OCI-LY1 (cell line): ENCODE data around the gene PDE3A.

ENCODE experiments used
- EZH2 ChIP-seq: fragments of 200-600 bp; sonication (generic), shearing (Covaris generic); IDR thresholded peaks from 2 replicates; pipeline ENCODE4 v1.8.0; 2017; ENCODE audit warnings: borderline replicate concordance, mixed run types, mild to moderate bottlenecking, antibody characterized with exemption, low read length, moderate library complexity, mixed read lengths
- TF ChIP-seq, protein P1 (sequence below): fragments of 200-600 bp; sonication (generic), shearing (Covaris generic); IDR thresholded peaks from 2 replicates; pipeline ENCODE4 v1.5.1; 2017; ENCODE audit warnings: mild to moderate bottlenecking, antibody characterized with exemption, low read length, moderate library complexity, mixed read lengths

DNA sequence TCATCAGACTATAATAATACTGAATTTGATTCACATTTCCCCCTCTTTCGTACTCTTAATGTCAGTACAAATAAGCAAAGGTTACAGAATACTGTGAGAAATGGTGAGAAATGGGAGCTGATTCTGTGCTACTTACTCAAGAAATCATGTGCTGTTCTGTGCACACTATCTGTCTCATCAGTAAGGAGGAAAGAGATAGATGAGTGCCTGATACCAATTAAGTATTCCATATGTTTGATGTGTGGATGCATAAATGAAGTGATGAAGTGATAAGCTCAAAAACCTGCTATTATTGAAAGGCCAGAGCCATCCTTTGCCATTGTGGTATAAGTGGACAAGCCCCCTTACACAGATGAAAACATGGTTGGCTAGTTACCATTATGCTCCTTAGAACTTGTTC lies 127.7 kb downstream of the PDE3A start:
- TF ChIP-seq, protein P1, sequence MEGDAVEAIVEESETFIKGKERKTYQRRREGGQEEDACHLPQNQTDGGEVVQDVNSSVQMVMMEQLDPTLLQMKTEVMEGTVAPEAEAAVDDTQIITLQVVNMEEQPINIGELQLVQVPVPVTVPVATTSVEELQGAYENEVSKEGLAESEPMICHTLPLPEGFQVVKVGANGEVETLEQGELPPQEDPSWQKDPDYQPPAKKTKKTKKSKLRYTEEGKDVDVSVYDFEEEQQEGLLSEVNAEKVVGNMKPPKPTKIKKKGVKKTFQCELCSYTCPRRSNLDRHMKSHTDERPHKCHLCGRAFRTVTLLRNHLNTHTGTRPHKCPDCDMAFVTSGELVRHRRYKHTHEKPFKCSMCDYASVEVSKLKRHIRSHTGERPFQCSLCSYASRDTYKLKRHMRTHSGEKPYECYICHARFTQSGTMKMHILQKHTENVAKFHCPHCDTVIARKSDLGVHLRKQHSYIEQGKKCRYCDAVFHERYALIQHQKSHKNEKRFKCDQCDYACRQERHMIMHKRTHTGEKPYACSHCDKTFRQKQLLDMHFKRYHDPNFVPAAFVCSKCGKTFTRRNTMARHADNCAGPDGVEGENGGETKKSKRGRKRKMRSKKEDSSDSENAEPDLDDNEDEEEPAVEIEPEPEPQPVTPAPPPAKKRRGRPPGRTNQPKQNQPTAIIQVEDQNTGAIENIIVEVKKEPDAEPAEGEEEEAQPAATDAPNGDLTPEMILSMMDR: no peak
- TF ChIP-seq EZH2: no peak
